Measurements from ENCODE around the gene MDM4.
"Not testable (repeated sequence)": the region's sequence is repeated elsewhere in the genome, so short reads cannot be mapped to it uniquely, and the experiment has no call there.

MDM4 gene

DNA sequence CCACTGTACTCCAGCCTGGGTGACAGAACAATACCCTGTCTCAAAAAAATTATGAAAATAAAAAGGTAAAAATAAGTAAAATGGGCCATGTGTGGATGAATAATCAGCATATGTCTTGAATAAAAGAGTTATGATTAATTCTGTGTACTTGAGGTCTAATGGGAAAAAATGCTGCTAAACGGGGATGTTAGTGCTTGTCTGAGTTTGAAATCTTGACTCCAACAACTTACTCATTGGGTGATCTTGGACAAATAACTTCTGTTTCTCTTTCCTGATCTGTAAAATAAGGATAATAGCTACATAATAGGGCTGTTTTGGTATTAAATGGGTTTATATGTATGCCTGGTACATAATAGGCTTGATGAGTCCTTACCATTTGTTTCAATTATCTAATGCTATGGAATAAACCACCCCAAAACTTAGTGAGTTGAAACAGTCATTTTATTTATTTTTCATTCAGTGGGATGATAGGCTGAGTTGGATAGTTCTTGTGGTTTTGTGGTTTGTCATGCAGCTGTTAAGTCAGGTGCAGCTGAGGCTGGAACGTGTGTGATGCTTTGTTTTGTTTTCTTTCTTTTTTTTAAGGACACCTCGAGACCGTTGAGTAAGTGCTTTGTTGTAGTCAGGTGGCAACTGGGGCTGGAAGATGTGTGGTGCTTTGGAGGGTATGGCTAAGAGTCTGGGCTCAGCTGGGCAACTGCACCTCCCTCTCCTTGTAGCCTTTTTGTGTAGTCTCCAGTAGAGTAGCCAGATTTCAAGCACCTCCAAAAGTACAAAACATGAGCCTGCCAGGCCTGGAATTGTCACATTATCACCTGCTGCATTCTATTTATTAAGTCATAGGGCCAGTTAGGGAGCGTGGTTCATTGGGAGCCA, 4.9 kb downstream of the MDM4 start:
- DNase-seq, result peak; percentile 61

DNA sequence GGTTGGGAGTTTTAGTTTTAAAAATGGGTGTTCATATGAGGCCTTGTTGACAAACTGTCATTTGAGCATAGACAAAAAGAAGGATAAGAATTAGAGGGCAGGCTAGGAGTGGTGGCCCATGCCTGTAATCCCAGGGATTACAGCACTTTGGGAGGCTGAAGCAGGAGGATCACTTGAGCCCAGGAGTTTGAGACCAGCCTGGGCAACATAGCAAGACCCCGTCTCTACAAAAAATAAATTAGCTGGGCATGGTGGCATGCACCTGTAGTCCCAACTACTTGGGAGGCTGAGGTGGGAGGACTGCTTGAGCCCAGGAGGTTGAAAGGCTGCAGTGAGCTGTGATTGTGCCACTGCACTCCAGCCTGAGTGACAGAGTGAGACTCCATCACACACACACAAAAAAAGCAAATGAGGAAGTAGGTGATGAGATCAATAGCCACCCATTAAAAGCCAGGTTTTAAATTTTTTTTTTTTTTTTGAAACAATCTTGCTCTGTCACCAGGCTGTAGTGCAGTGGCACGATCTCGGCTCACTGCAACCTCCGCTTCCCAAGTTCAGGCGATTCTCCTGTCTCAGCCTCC, 5.8 kb downstream of the MDM4 start:
- not testable (repeated sequence) for DNase-seq

GRCh38 chr1:204523605-204524215, 7.5 kb downstream of the MDM4 start:
- DNase-seq, result peak; percentile 41

- DNase-seq, result no peak
Measured at GRCh38 chr1:204524986-204525385, 8.8 kb downstream of the MDM4 start.

- DNase-seq, result no peak
Measured at GRCh38 chr1:204528241-204528640, 12.0 kb downstream of the MDM4 start.

DNA sequence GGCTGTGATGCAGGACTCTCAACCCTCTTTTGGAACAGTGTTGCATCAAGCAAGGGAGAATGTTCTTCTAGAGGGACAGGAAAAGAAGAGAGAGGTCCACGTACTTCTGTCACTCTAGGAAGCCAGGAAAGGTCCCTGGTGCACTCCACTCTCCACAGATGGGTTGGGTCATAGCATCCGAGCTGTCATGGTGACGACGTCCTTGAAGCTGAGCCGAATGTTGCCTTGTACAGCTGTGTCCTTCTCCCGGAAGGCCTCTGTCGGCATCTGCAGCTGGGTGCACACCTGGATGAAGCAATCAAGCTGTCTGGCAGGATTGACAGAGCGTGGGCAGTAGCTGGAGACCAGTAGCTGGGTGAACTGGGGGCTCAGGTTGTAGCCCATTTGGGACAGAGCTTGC, 12.5 kb downstream of the MDM4 start:
- no peak for DNase-seq

GRCh38 chr1:204529371-204529895, 13.2 kb downstream of the MDM4 start:
- DNase-seq, result no peak

GRCh38 chr1:204530932-204531331, 14.7 kb downstream of the MDM4 start:
- DNase-seq, result no peak

GRCh38 chr1:204532832-204533231, 16.6 kb downstream of the MDM4 start:
- DNase-seq, result no peak

- no peak for DNase-seq
Measured at GRCh38 chr1:204541626-204542025, 25.4 kb downstream of the MDM4 start.

DNA sequence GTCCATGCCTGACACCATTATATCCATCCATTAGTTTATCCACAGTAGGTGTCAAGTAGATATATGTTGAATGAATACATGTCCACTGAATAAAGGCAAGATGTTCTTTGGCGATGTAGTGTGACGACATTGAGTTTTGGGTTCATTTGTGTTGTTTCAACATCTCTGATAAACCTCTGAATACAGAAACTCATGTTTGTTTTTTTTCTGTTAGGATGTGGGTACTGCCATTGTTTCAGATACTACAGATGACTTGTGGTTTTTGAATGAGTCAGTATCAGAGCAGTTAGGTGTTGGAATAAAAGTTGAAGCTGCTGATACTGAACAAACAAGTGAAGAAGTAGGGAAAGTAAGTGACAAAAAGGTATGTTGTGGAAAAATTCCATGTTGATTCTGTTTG, 28.1 kb downstream of the MDM4 start:
- no peak for DNase-seq

DNA sequence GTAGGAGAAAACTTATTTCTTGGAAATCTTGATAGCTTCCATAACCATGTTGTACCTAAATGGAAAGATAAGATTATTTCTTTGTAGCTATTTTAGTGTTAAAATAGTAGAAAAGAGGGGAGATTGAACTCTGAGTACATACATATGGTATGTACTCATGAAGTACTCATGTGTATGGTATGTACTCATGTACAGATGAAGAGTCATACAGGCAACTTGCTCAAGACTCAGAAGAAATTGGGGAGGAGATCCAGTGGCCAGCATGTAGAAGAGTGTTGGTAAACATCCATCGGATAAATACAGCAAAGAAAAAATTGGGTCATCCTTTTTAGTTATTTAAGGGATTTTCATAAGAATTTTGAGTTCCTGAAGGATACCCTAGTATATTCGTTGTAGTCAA, 29.0 kb downstream of the MDM4 start:
- no peak for DNase-seq

GRCh38 chr1:204545881-204546280, 29.7 kb downstream of the MDM4 start:
- no peak for DNase-seq

- DNase-seq, result no peak
Measured at GRCh38 chr1:204548265-204548664, 32.1 kb downstream of the MDM4 start.

DNA sequence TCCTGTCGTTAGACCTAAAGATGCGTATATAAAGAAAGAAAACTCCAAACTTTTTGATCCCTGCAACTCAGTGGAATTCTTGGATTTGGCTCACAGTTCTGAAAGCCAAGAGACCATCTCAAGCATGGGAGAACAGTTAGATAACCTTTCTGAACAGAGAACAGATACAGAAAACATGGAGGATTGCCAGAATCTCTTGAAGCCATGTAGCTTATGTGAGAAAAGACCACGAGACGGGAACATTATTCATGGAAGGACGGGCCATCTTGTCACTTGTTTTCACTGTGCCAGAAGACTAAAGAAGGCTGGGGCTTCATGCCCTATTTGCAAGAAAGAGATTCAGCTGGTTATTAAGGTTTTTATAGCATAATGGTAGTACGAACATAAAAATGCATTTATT, 33.1 kb downstream of the MDM4 start:
- DNase-seq, result no peak

DNA sequence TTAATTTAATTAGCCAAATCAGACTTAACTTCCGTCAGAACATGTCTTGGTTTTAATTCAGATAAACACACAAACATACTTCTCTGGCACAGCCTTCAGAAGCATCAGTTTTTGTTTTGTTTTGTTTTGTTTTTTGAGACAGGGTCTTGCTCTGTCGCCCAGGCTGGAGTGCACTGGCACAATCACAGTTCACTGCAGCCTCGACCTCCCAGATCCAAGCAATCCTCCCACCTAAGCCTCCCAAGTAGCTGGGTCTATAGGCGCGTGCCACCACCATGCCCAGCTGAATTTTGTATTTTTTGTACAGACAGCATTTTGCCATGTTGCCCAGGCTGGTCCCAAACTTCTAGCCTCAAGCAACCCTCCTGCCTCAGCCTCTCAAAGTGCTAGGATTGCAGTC, 34.7 kb downstream of the MDM4 start:
- no peak for DNase-seq

DNA sequence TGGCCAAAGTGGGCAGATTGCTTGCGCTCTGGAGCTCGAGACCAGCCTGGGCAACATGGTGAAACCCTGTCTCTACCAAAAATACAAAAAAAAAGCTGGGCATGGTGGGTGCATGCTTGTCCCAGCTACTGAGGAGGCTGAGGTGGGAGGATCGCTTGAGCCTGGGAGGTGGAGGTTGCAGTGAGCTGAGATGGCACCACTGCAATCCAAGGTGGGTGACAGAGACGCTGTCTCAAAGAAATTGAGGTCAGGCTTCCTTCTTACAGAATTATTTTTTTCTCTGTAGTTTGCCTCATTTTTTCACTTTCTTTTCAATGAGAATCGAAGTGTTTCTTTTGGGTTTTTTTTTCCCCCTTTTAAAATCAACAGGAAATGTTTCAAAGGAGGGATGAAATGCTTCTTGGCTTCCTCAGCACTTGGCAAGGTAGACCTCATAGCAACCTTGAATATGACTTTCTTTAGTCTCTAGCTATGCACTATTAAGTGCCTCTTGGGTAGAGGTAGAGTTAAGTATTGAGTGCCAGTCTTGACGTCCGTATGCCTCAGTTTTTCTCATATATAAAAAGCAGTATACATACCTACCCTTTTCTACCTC, 40.3 kb downstream of the MDM4 start:
- no peak for DNase-seq

DNA sequence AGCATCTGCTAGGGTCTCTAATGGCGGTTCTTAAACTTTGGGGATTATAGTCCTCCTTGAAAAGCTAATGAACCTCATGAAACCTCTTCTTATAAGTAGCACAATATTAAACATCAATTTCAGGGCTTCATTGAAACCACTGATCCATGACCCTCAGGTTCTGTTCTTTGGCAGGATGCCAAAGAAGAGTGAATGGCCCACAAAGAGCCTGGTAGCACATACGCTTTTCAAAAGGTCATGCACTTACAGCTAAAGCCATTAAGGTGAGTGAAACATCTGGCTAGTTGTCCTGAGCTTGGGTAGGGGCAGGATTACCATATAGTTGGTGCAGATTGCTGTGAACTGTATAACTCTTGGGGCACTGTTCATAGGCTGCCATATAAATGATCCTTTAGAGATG, 42.3 kb downstream of the MDM4 start:
- DNase-seq, result no peak

DNA sequence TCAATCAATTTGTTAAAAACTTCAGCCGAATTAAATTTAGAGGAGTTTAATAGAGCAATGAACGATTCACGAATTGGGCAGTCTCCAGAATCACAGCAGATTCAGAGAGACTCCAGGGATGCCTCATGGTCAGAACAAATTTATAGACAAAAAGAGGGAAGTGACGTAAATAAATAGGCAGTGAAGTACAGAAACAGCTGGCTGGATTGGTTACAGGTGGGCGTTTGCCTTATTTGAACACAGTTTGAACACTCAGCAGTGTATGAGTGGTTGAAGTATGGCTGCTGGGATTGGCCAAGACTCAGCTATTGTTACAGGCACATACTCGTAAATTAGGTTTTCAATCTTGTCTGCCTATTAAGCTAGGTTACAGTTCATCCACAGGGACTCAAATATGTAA, 43.8 kb downstream of the MDM4 start:
- not testable (repeated sequence) for DNase-seq

- no peak for DNase-seq
Measured at GRCh38 chr1:204560590-204561150, 44.5 kb downstream of the MDM4 start.

GRCh38 chr1:204562075-204562990, 46.1 kb downstream of the MDM4 start:
- DNase-seq, result no peak

DNA sequence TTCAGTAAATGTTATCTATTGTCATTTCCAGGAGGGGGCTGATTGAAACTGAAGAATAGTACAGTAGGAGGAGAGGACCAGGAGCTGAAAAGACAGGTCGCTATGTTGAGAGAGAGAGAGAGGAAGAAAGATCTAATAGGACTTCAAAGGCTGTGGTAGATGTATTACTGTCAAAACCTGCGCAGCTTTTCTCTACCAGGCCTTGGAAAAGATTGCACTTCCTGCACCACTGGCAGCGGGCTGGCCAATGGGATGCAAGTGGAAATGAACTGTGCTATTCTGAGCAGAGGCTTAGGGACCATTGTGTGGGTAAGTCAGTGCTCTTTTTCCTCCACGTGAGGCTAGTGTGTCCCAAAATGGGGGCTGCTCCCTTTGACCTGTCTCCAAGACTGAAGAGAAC, 47.1 kb downstream of the MDM4 start:
- no peak for DNase-seq

All from stimulated activated CD4-positive, alpha-beta T cell treated with anti-CD3 and anti-CD28 coated beads, Interleukin-4, amount 100 ng/mL, for 24 hours (primary cell).